Mucosa of gallbladder (tissue), 1 donor: ENCODE data around the gene CADM4. TPM values are rescaled to one million over a fixed set of nuclear protein-coding genes. Genes with fewer than 3 reads are reported as not detected.
"Not testable (repeated sequence)": the region's sequence is repeated elsewhere in the genome, so short reads cannot be mapped to it uniquely, and the experiment has no call there.

Source experiments
- DNase-seq: peaks from one replicate; pipeline ENCODE4 v3.0.0-alpha.2; 2020; ENCODE audit warnings: low spot score
- total RNA-seq: library from RNA; stranded (reverse); gene quantifications from one replicate; pipeline ENCODE4 v1.2.1, GENCODE V29; 2021
- donor health status: DM: no; HTN: no; CAD: no.

CADM4 gene
- total RNA-seq, 1 donor from 2014 or later: 20.6 TPM

DNA sequence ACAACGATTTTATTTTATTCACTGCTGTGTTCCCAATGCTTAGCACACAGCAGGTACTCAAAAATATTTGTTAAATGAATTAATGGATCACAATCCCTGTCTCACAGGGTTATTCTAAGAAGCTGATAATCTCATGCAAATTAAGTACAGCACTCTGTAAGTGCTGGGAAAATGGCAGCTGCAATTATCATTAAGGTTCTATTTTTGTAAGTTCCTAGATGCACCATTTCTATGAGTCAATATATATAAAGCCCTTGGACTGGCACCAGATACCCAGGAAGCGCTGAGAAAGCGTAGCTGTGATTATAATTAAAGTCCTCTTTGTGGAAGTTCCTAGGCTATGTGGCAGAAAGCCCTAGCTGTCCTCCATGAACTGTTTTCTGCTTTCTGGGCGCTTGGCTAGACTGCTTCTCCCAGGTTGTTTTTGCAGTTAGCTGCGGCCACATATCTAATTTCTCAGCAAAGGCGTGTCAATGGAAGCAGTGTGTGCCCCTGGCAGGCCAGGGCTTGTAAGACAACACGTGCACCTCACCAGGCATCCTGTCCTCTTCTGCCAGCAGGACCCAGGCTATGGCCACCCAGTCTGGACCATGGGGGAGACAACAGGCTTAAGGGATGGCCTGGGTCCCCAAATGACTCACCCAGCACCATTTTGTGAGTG lies 33.0 kb downstream of the CADM4 start:
- no peak for DNase-seq

DNA sequence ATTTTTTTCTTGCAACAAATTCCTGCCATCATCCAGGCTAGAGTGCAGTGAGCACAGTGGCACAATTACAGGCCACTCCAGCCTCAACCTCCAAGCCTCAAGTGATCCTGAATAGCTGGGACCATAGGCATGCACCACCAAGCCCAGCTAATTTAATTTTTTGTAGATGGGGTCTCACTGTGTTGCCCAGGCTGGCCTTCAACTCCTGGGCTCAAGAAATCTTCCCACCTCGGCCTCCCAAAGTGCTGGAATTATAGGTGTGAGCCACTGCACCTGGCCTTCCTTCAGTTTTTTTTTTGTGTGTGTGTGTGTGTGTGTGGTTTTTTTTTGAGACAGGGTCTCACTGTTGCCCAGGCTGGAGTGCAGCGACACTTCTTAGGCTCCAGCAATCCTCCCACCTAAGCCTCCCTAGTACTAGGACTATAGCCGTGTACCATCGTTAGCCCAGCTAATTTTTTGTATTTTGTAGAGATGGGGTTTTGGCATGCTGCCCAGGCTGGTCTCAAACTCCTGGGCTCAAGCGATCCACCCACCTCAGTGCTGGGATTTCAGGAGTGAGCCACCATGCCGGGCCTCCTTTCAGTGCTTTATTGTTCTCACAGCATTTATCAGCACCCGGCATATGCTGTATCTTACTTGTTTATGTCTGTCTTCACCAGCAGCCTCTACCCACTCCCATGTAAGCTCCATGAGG lies 33.6 kb downstream of the CADM4 start:
- no peak for DNase-seq

DNA sequence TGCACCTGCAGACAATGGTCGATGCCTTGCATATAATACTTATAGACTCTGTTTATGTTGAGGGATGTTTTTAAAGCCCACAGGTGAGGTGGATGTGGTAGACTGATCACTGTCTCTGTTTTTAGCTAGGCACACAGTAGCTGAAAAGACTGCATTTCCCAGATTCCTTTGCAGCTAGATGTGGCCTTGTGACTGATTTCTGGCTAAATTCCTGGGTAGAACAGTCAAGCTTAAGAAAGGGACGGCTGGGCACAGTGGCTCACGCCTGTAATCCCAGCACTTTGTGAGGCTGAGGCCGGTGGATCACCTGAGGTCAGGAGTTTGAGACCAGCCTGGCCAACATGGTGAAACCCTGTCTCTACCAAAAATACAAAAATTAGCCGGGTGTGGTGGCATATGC lies 39.3 kb downstream of the CADM4 start:
- DNase-seq: not testable (repeated sequence)

DNA sequence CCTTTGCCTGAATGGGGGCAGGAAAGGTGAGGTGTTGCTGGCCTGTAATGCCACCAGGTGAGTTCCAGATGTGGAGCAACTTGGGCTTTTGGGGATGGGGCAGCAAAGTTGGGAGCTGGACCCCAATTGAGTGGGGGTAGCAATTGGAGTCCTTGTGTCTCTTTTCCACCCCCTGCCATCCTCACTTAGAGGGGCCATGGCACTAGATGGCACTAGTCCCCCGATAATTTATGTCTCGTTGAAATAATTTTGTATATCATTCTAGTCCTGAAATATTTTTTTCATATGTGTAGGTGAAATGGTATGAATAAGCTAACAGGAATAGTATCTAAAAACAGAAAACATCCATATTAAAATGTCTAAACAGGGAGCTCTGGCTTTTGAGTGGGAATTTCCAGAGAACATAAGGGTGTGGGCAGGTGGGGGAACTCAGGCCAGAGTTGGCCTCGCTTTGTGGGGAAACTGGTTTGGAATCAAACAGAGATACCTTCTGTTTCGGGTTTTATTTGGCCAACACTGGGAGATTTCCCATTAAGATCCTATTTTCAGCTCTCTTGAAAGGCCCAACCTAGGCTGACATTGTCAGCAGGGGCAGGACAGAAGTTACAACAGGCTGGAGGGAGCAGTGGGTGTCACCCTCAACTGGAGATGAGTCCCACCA lies 39.9 kb downstream of the CADM4 start:
- no peak for DNase-seq

DNA sequence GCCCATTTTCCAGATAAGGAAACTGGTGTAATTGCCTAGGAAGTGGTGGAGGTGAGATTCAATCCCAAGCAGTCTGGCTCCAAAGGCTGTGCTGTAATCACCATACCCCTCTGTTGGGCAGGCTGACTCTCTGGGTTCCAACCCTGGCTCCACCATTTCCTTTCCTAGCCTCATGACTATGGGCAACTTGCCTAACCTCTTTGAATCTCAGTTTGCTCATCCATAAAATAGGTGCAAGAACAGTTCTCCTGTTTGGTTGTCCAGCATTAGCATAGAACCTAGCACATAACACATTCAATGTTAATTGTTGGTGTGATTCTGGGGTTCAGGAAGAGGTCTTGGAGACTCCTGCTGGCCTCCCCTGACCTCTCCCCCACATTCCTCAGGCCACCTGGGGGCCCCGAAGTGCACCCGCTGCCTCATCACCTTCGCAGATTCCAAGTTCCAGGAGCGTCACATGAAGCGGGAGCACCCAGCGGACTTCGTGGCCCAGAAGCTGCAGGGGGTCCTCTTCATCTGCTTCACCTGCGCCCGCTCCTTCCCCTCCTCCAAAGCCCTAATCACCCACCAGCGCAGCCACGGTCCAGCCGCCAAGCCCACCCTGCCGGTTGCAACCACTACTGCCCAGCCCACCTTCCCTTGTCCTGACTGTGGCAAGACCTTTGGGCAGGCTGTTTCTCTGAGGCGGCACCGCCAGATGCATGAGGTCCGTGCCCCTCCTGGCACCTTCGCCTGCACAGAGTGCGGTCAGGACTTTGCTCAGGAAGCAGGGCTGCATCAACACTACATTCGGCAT lies 41.0 kb downstream of the CADM4 start:
- DNase-seq: no peak

DNA sequence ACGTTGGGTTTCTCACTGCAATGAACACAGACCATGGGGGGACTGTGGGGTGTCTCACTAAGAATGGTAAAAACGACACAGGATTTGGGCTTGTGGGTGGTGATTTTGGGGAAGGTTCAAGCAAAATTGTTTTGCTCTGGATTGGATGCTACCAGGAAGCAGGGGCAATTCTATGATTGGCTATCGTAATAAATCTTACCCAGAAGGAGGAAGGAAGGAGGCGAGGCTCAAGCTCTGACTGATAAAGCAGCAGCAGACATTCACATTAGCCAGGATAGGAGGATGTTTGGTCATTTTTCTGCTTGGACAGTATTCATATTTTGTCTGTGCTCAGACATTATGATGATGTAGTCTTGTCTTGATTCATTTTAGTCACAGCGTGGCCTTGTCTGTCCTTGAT lies 41.8 kb downstream of the CADM4 start:
- no peak for DNase-seq

DNA sequence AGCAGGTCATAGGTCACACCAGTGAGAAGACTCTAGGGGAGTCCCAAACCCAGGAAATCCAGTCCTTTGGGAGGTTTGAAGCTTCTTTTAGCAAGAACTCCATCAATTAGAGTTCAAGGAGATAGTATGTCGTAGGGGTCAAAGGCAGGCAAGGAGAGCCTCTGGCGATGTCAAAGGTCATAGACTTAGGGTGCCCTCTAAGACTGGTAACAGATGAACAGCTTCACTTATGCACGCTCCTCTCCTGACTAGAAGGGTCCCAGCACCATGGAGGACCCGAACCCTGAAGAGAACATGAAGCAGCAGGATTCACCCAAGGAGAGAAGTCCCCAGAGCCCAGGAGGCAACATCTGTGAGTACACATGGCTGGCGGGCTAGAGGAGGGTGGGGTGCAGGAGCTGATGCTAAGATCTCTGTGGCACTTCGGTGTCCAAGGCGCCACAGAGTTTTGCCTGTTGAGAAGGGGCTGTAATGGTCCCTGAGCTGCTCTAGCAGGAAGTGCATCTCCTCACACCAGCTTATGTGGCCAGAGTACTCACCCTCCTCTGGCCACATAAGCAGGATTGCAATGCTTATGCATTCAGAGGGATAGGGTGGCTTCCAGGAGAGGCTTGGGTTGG lies 42.7 kb downstream of the CADM4 start:
- no peak for DNase-seq

DNA sequence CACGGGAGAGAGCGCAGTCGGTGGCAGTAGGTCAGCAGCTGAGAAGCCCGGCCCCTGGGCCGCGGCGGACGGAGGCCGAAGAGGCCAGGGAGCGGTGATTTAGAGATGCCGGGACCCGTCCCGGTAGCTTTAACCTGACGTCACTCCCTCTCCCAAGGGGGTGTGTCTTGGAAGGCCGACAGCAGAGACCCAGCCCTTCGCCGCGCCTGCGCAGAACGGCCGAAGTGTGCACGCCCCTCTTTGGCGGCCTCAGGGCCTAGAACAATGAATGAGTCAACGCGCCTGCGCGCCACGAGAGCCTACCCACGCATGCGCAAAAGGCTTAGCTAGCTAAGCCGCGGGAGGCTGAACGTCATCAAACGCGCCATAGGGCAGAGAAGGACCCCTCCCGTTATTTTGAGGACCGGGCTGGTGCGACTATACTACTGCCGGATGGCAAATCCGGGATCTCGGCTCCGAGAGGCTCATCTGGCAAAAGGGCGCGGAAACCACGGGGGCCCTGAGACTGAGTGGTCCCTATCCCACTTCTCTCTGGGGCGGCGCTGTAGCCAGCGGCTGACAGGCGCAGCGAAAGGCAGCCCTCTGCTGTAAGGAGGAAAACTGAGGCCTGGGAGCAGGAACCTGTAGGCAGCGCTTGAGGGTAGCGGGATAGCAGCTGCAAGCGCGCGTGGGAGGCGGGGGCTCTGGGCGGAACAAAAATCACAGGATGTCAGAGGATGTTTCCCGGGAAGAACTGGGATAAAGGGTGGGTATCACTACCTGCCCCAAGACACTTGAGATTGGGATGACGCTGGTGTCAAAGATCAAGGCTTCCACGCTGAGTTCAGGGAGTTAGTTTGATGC lies 43.4 kb downstream of the CADM4 start, which contains the start of the genes IRGQ and ZNF576:
Gene IRGQ (minus strand): TSS at position 136 of the 843 bp plus-strand sequence. CDS start 796 bp downstream, outside the sequence.
Gene ZNF576 (plus strand): TSS at position 597 of the 843 bp plus-strand sequence. CDS start 514 bp downstream, outside the sequence.
- peak; percentile 100 for DNase-seq

DNA sequence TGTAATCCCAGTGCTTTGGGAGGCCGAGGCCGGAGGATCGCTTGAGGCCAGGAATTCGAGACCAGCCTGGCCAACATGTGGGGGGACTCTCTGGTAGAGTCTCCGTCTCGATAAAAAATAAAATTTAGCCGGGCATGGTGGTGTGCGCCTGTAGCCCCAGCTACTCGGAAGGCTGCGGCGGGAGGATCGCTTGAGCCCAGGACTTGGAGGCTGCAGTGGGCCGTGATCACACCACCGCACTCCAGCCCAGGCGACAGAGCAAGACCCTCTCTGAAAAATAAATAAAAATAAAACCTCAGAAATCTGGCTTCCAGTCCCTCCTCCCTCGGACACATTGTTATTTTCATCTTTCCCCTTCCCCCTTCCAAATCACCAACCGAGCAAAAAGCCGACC lies 44.0 kb downstream of the CADM4 start:
- no peak for DNase-seq

DNA sequence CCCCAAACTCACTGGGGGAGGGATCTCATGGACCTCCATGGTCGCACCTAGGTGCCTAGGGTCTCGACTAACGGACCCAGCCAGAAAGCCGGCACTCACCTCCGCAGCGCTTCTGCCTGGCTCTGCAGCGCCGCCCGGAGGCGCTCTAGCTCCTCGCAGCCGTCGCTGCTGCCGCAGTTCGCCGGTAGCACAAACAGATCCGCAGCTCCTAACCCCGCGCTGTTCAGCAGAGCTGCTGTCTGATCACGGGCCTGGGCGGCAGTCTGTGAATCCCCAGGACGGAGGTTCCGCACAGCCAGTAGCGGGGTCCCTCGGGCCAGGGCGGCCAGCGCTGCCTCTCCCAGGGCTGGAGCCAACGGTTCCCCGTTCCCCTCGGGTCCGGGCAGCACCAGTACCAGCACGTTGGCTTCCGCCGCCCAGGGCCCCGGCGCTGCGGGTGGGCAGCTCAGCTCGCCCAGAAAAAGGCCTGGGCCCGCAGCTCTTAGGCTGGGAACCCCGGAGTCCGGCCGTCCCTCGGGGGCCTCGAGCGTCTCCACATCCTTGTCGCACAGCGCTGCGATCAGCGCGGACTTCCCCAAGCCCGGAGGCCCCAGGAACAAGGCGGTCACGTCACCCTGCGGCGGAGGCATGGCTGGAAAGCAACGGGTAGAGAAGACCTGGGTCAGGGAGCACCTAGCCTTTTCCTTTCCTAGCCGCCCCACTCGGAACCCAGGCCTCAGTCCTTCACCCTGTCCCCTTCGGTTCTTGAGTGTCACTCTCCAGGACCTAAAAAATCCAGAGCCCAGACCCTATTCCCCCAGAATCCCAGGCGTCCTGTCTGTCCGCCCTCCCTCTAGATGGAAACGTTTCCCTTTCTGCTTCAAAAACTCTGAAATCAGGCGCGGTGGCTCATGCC lies 44.7 kb downstream of the CADM4 start:
- peak; percentile 43 for DNase-seq

DNA sequence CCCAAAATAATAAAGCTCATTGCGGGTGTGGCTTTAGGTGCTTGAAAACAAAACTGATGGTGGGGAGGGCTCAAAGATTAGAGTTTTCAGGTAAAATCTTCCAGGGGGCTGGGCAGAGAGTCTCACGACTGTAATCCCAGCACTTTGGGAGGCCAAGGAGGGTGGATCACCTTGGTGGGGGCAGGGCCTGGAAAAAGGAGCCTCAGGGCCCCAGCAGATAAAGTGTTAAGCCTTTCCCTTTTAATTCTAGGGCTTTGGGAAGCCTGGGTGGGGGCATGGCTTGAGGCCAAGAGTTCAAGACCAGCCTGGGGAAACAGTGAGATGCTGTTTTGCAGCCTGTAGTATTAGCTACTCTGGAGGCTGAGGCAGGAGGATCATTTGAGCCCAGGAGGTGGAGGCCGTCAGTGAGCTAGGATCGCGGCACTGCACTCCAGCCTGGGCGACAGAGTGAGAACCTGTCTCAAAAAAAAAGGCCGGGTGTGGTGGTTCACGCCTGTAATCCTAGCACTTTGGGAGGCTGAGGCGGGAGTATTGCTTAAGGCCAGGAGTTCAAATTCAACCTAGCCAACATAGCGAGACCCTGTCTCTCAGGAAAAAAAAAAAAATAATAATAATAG lies 45.5 kb downstream of the CADM4 start:
- no peak for DNase-seq

DNA sequence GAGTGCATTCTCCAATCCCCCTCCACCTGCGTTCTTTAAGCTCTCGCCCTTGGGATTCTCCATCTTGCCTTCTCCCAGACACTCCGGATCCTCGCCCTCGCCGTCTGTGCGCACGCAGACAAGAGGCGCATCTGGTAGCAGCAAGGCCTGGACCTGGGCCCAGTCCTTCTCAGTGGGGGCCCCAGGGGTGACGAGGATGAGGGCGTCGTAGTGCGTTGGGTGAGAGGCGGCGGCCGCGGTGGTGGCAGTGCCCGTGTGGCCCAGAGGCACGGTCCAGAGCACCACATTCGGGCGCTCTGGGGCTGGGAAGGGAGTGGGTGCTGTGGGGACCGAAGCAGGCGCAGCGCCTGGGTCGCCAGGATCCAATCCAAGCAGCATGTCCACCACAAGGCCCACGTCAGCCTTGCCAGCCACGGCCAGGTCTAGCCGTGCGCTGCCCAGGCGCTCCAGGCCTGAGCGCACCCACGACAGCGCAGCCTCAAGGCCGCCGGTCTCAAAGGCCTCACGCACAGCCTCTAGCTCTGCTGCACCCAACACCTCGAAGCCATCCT lies 46.8 kb downstream of the CADM4 start:
- DNase-seq: no peak

DNA sequence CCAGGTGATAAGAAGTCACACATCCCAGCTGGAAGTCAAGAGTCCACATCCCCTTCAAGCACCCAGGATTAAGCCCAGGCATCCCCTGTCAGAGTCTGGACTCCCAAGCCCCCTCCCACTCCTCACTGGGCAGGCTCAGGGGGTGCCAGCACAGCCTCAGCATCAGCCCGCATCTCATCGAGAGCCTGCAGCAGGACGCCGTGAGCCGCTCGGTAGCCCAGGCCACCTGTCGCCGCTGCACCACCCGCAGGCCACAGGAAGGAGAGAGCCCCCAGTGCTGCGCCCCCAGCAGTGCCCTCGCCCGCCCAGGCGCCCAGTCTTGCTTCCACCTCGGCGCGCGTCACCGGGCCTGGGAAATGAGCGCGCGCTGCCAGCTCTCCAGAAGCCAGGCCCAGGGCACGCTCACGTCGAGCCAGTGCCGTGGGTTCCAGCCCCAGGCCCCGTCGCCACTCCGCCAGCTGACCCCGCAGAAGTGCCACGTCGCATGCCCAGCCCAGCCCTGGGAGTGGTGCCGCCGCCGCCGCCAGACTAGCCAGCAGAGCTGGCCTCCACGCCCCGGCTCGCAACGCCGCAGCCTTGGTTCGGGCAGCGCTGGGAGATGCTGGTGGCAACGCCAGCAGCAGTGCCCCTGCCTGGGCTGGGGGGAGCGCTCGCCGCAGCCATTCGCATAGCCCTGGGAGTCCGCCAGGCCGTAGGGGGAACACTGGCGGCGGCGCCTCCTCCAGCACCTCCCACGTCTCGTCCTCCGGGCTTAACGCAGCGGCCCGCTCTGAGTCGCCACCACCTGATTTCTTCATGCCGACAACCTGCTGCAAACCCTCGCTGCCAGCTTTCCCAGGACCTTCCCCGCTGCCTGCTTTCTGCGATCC lies 47.5 kb downstream of the CADM4 start:
- DNase-seq: no peak

DNA sequence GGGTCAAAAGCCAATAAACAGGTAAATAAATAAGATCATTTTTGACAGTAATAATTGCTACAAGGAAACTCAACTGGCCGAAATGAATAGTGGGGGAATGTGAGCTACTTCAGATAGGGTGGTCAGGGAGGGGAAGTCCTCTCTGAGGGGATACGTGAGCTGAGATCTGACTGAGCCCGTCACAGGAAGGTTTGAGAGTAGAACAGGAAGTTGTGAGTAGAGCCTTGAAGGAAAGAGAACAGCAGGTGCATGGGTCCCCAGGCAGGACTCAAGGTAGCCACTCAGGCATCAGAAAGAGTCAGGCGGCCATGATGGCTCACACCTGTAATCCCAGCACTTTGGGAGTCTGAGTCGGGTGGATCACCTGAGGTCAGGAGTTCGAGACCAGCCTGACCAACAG lies 50.0 kb downstream of the CADM4 start:
- DNase-seq: no peak

DNA sequence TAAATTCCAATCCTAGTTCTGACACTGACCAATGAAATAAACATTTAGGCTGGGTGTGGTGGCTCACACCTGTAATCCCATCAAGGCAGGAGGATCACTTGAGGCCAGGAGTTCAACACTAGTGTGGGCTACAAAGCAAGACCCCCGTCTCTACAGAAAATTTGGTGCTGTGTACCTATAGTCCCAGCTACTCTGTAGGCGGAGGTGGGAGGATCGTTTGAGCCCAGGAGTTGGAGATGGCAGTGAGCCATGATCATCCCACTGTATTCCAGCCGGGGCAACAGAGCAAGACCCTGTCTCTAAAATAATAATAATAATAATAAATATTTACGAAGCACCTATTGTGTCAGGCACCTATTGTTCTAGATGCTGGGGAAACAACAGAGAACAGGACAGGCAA lies 50.4 kb downstream of the CADM4 start:
- no peak for DNase-seq

DNA sequence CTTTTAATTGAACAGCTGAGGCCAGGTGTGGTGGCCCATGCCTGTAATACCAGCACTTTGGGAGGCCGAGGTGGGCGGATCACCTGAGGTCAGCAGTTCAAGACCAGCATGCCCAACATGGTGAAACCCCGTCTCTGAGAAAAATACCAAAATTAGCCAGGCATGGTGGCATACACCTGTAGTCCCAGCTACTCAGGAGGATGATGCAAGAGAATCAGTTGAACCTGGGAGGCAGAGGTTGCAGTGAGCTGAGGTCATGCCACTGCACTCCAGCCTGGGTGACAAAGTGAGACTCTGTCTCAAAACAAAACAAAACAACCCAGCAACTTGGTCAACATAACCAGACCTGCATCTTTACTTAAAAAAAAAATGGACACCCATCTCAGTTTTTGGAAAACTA lies 52.6 kb downstream of the CADM4 start:
- not testable (repeated sequence) for DNase-seq

DNA sequence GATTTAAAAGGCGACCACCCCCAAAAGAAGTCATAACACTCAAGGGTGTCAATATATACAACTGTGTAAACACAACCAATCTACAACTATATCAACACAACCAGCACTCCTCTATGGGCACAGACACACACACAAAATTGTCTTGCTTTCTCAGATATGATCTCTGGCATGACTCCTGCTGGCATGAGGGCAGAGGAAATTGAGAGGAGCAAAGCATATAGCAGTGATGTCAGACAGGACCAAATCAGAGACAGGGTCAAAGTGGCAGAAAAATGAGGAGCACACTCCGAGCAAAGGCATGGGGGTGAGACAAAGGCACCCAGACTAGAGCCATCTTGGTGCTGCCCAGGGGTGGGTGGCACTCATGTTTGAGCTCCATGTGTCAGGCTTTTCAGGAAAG lies 53.3 kb downstream of the CADM4 start:
- DNase-seq: no peak

DNA sequence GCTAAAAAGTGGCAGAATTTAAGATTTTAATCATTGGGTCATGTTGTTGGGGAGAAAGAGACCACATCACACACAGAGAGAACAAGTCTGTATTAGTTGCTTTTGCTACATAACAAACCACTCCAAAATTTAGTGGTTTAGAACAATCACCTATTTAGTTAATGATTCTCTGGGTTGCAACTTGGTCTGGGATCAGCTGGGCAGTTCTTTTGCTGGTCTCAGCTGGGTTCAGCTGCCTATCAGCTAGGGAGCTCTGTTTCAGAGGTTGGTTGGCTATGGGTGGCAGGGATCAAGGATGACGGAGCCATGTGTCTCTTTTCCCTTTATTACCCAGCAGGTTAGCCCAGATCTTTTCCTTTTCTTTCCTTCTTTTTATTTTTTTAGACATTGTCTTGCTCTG lies 55.2 kb downstream of the CADM4 start:
- DNase-seq: no peak
